IMR-90 (cell line): Measurements from ENCODE around the gene SPHK1. TPM values are rescaled to one million over a fixed set of nuclear protein-coding genes. Genes with fewer than 3 reads are reported as not detected.

Source experiments
- ATAC-seq: fragments of 200-7000 bp; cut with Tn5 transposase; 2 replicates; pipeline ENCODE4 v1.9.1; 2020; ENCODE audit warnings: low read depth, mild to moderate bottlenecking, moderate library complexity
- BruUV-seq: library from RNA; stranded (reverse); fragments of 400-500 nt; replicated peaks from 2 replicates; lab custom pipeline; 2021; lab: Mats Ljungman, UMichigan
- CTCF ChIA-PET: fragments of 300-600 bp; formaldehyde crosslinking; extraction: SDS; loops from one replicate; lab custom pipeline; 2021; ENCODE audit warnings: antibody characterized with exemption; lab: Yijun Ruan, JAX
- POLR2A ChIA-PET: fragments of 300-600 bp; sonication (Branson Sonifier 250); formaldehyde crosslinking; loops from one replicate; lab custom pipeline; 2022; ENCODE audit warnings: antibody characterized with exemption; ENCODE audit not compliant: unreplicated experiment; lab: Charles Lee
- DNase-seq: peaks from one replicate; pipeline ENCODE4 v3.0.0; 2013
- H2AFZ ChIP-seq: replicated peaks from 2 replicates; pipeline ENCODE3; 2013; ENCODE audit warnings: low read length, mild to moderate bottlenecking; ENCODE audit not compliant: poor library complexity
- H2AK5ac ChIP-seq: 2 replicates; pipeline ENCODE4 v1.6.1; 2013; ENCODE audit warnings: low read depth, low read length, inconsistent platforms
- H2AK9ac ChIP-seq: replicated peaks from 2 replicates; pipeline ENCODE3; 2013; ENCODE audit warnings: mild to moderate bottlenecking, low read depth, low read length, moderate library complexity; ENCODE audit not compliant: poor library complexity
- H2BK120ac ChIP-seq: 2 replicates; pipeline ENCODE4 v1.6.1; 2013; ENCODE audit warnings: low read depth, low read length, inconsistent platforms
- H2BK15ac ChIP-seq: 3 replicates; pipeline ENCODE4 v1.6.1; 2013; ENCODE audit warnings: low read depth, low read length, inconsistent platforms
- H2BK20ac ChIP-seq: 2 replicates; pipeline ENCODE4 v1.6.1; 2013; ENCODE audit warnings: low read depth, mild to moderate bottlenecking, inconsistent platforms, low read length, moderate library complexity
- H2BK5ac ChIP-seq: 2 replicates; pipeline ENCODE4 v1.6.1; 2013; ENCODE audit warnings: mild to moderate bottlenecking, low read depth, low read length, inconsistent platforms; ENCODE audit not compliant: poor library complexity, severe bottlenecking
- H3K14ac ChIP-seq: replicated peaks from 2 replicates; pipeline ENCODE4 v1.6.1; 2013; ENCODE audit warnings: low read depth, low read length, inconsistent platforms
- H3K18ac ChIP-seq: 2 replicates; pipeline ENCODE4 v1.6.1; 2013; ENCODE audit warnings: low read depth, low read length, control low read depth
- H3K23ac ChIP-seq: 2 replicates; pipeline ENCODE4 v1.6.1; 2013; ENCODE audit warnings: low read depth, low read length, inconsistent platforms
- H3K27ac ChIP-seq: 2 replicates; pipeline ENCODE4 v1.5.1; 2013; ENCODE audit warnings: mild to moderate bottlenecking, control low read depth, low read length; ENCODE audit not compliant: insufficient read depth
- H3K27me3 ChIP-seq: 2 replicates; pipeline ENCODE4 v1.6.1; 2013; ENCODE audit warnings: low read length; ENCODE audit not compliant: control insufficient read depth, insufficient read depth
- H3K36me3 ChIP-seq: 2 replicates; pipeline ENCODE4 v1.6.1; 2013; ENCODE audit warnings: low read length, mixed read lengths; ENCODE audit not compliant: control insufficient read depth, insufficient read depth
- H3K4ac ChIP-seq: 2 replicates; pipeline ENCODE4 v1.6.1; 2013; ENCODE audit warnings: low read depth, low read length, inconsistent platforms
- H3K4me1 ChIP-seq: 2 replicates; pipeline ENCODE4 v1.6.1; 2013; ENCODE audit warnings: low read length, mixed read lengths; ENCODE audit not compliant: control insufficient read depth, insufficient read depth
- H3K4me2 ChIP-seq: 2 replicates; pipeline ENCODE4 v1.6.1; 2013; ENCODE audit warnings: low read depth, mild to moderate bottlenecking, control low read depth, low read length, moderate library complexity
- H3K4me3 ChIP-seq: 2 replicates; pipeline ENCODE4 v1.5.1; 2013; ENCODE audit warnings: low read depth, mild to moderate bottlenecking, control low read depth, low read length, moderate library complexity; ENCODE audit not compliant: insufficient read depth
- H3K56ac ChIP-seq: 2 replicates; pipeline ENCODE4 v1.6.1; 2013; ENCODE audit warnings: low read length, inconsistent platforms; ENCODE audit not compliant: insufficient read depth; ENCODE audit errors: extremely low read depth
- H3K79me1 ChIP-seq, 2 experiments: 2 replicates each; pipeline ENCODE4 v1.6.1; 2013; ENCODE audit warnings: low read length in 2 of 2, inconsistent platforms in 1 of 2, low read depth in 1 of 2
- H3K9ac ChIP-seq: 2 replicates; pipeline ENCODE4 v1.6.1; 2013; ENCODE audit warnings: low read depth, low read length, control low read depth
- H3K9me1 ChIP-seq: 2 replicates; pipeline ENCODE4 v1.6.1; 2013; ENCODE audit warnings: low read length, inconsistent platforms; ENCODE audit not compliant: insufficient read depth
- H3K9me3 ChIP-seq: 2 replicates; pipeline ENCODE4 v1.6.1; 2013; ENCODE audit warnings: low read length; ENCODE audit not compliant: control insufficient read depth, insufficient read depth
- H4K20me1 ChIP-seq: 2 replicates; pipeline ENCODE4 v1.6.1; 2013; ENCODE audit warnings: low read length, inconsistent platforms; ENCODE audit not compliant: insufficient read depth
- H4K5ac ChIP-seq: 2 replicates; pipeline ENCODE4 v1.6.1; 2013; ENCODE audit warnings: mild to moderate bottlenecking, low read depth, low read length, control low read depth
- H4K8ac ChIP-seq, 2 experiments: 2 replicates each; pipeline ENCODE4 v1.6.1; 2013; ENCODE audit warnings: low read depth in 2 of 2, low read length in 2 of 2, control low read depth in 1 of 2, inconsistent platforms in 1 of 2
- H4K91ac ChIP-seq: 2 replicates; pipeline ENCODE4 v1.6.1; 2013; ENCODE audit warnings: low read depth, low read length, inconsistent platforms; ENCODE audit not compliant: insufficient read depth
- FOS ChIP-seq: fragments of 150-350 bp; IDR thresholded peaks from 2 replicates; pipeline ENCODE4 v1.6.1; 2016; ENCODE audit warnings: low read depth, low read length
- MAFK ChIP-seq: IDR thresholded peaks from 2 replicates; pipeline ENCODE4 v1.6.1; 2012; ENCODE audit warnings: low read depth, low read length, improper control_type of control experiment
- MAZ ChIP-seq: IDR thresholded peaks from 2 replicates; pipeline ENCODE4 v1.6.1; 2012; ENCODE audit warnings: low read depth, mild to moderate bottlenecking, low read length, improper control_type of control experiment, moderate library complexity, borderline replicate concordance
- MXI1 ChIP-seq: IDR thresholded peaks from 2 replicates; pipeline ENCODE4 v1.6.1; 2012; ENCODE audit warnings: low read depth, mild to moderate bottlenecking, low read length, moderate library complexity, borderline replicate concordance
- RAD21 ChIP-seq: IDR thresholded peaks from 2 replicates; pipeline ENCODE4 v1.6.1; 2012; ENCODE audit warnings: low read length, improper control_type of control experiment
- RCOR1 ChIP-seq: IDR thresholded peaks from 2 replicates; pipeline ENCODE4 v1.6.1; 2012; ENCODE audit warnings: mild to moderate bottlenecking, low read length, improper control_type of control experiment; ENCODE audit not compliant: insufficient replicate concordance
- RFX5 ChIP-seq: IDR thresholded peaks from 2 replicates; pipeline ENCODE4 v1.8.0; 2012; ENCODE audit warnings: low read depth, mild to moderate bottlenecking, low read length, moderate library complexity
- USF2 ChIP-seq: fragments of 150-350 bp; IDR thresholded peaks from 2 replicates; pipeline ENCODE4 v1.6.1; 2017; ENCODE audit warnings: mild to moderate bottlenecking, antibody characterized with exemption, low read length, low read depth
- WGBS, 2 experiments: methylation state at CpG; one replicate each; pipeline versions ENCODE4 v1.1.5 to v1.1.7; 2013; ENCODE audit warnings: missing lambda C conversion rate in 2 of 2; ENCODE audit not compliant: insufficient read length in 1 of 2; ENCODE audit errors: extremely low coverage in 2 of 2; 5-methylcytosine and 5-hydroxymethylcytosine counted together
- dilution Hi-C: fragments of 300-500 bp; cut with HindIII; formaldehyde crosslinking; loops from one replicate; pipeline ENCODE4 v1.14.3; 2018; ENCODE audit warnings: low sequenced_read_pairs; ENCODE audit not compliant: unreplicated experiment
- in situ Hi-C: fragments of 300-500 bp; cut with MboI; formaldehyde crosslinking; loops from 3 replicates; pipeline ENCODE4 v1.14.3; 2019; ENCODE audit warnings: low sequenced_read_pairs, inconsistent platforms, mixed read lengths
- intact Hi-C: fragments of 100-400 bp; cut with micrococcal nuclease; formaldehyde crosslinking; loops from 2 replicates; pipeline ENCODE4 v1.10.0; 2022
- polyA plus RNA-seq, 3 experiments: library from polyadenylated mRNA; depleted of rRNA; stranded (reverse); fragments of >200 nt; gene quantifications; 2 replicates each; pipeline ENCODE4 v1.2.3, GENCODE V29; 2012; ENCODE audit warnings: low replicate concordance in 1 of 3
- total RNA-seq: library from RNA; depleted of rRNA; stranded (reverse); fragments of >200 nt; gene quantifications from 2 replicates; pipeline ENCODE4 v1.2.3, GENCODE V29; 2012

The SPHK1 gene
- total and polyA plus RNA-seq, 2 of the 4 experiments (the other 2 are of a cell fraction) = 44.4 to 82.7 TPM

GRCh38 chr17:76386966-76387765 lies 2.8 kb downstream of the SPHK1 start:
- H4K8ac ChIP-seq = no peak overlapping the region
- no peak overlapping the region for H2BK120ac ChIP-seq
- H3K27ac ChIP-seq = no peak overlapping the region
- intact Hi-C loops (no loop called here), in situ Hi-C loops (no loop called here), dilution Hi-C loops (no loop called here)
- no peak overlapping the region for H2AK5ac ChIP-seq
- ChIA-PET POLR2A (interaction anchor here (0.6 kb wide), 1 partner anchor 271 kb away, joined by 4 read pairs; no protein-coding TSS in a partner anchor), CTCF (interaction anchor here (0.9 to 1.1 kb wide), 2 partner anchors 11 to 55 kb away, joined by 4 to 7 read pairs; no protein-coding TSS in a partner anchor)
- H3K9me1 ChIP-seq = 0 out of 2 replicates have a peak, but pooled peaks cover 4% of the 10 kb centered on the region
- H4K91ac ChIP-seq = no peak overlapping the region
- TF ChIP-seq RCOR1 = no peak
- no peak for TF ChIP-seq MAFK
- TF ChIP-seq RAD21 = no peak
- no peak for TF ChIP-seq MAZ
- TF ChIP-seq USF2 = no peak; the same call in 1 of the 2 replicates
- TF ChIP-seq RFX5 = no peak
- no peak for TF ChIP-seq FOS
- no peak for TF ChIP-seq MXI1
- peaks cover 27% of the 10 kb centered on the region for H3K36me3 ChIP-seq
- H3K4ac ChIP-seq = no peak overlapping the region
- H2BK15ac ChIP-seq = no peak overlapping the region
- no peak for DNase-seq
- H3K23ac ChIP-seq = no peak overlapping the region
- no peak overlapping the region for H3K14ac ChIP-seq
- no peak overlapping the region for H3K56ac ChIP-seq
- no peaks in the 10 kb centered on the region for H3K27me3 ChIP-seq
- no peak overlapping the region for H3K4me3 ChIP-seq
- H4K5ac ChIP-seq = no peak overlapping the region
- ATAC-seq = no peak
- H3K4me1 ChIP-seq = peaks cover 8% of the 10 kb centered on the region
- no peak overlapping the region for H3K18ac ChIP-seq
- no peak overlapping the region for H3K9ac ChIP-seq
- H4K20me1 ChIP-seq = peaks cover 38% of the 10 kb centered on the region
- WGBS, 2 experiments = 93% methylated on average over 13 of the region's 31 CpGs; no CpG with 5 or more reads in 1 of the 2 experiments
- no TSS peak for BruUV-seq
- no peaks in the 10 kb centered on the region for H3K9me3 ChIP-seq
- peak overlapping the region; percentile 41 for H2AFZ ChIP-seq
- no peak overlapping the region for H2BK5ac ChIP-seq
- H2AK9ac ChIP-seq = no peak overlapping the region
- H3K79me1 ChIP-seq = peaks cover 10 to 53% of the 10 kb centered on the region in 2 experiments; a peak in 3 of 4 replicates
- no peak overlapping the region for H2BK20ac ChIP-seq
- no peak overlapping the region for H3K4me2 ChIP-seq
